Caco-2 (cell line): Measurements from ENCODE around the gene SLC16A11. TPM values are rescaled to one million over a fixed set of nuclear protein-coding genes. Genes with fewer than 3 reads are reported as not detected.
A peak's percentile ranks its signal among the peaks of the same experiment; 100 is the strongest.

Experiments
- BruUV-seq: library from RNA; stranded (reverse); fragments of 400-500 nt; replicated peaks from 2 replicates; lab custom pipeline; 2021; lab: Mats Ljungman, UMichigan
- CTCF ChIA-PET: fragments of 300-600 bp; sonication (Branson Sonifier 250); formaldehyde crosslinking; loops from one replicate; lab custom pipeline; 2022; ENCODE audit warnings: antibody characterized with exemption; lab: Charles Lee
- POLR2A ChIA-PET: fragments of 300-600 bp; sonication (Branson Sonifier 250); formaldehyde crosslinking; loops from one replicate; lab custom pipeline; 2022; ENCODE audit warnings: antibody characterized with exemption; lab: Charles Lee
- DNase-seq, 2 experiments: peaks; one replicate each; pipeline versions ENCODE4 v3.0.0 to v3.0.0-alpha.2; 2020 to 2022
- H3K27me3 ChIP-seq: replicated peaks from 2 replicates; pipeline ENCODE4 v1.6.0; 2011; ENCODE audit warnings: low read length; ENCODE audit not compliant: control insufficient read depth, insufficient read depth
- H3K36me3 ChIP-seq: 2 replicates; pipeline ENCODE4 v1.5.1; 2011; ENCODE audit warnings: low read length; ENCODE audit not compliant: control insufficient read depth, insufficient read depth
- H3K4me1 ChIP-seq: fragments of 250-450 bp; sonication (Bioruptor Pico); 2 replicates; pipeline ENCODE4 v1.5.1; 2020; ENCODE audit warnings: mild to moderate bottlenecking
- H3K4me3 ChIP-seq: 2 replicates; pipeline ENCODE4 v1.5.1; 2011; ENCODE audit warnings: low read depth, mild to moderate bottlenecking, control low read depth, low read length
- H3K9me3 ChIP-seq: fragments of 250-450 bp; sonication (Bioruptor Pico); 2 replicates; pipeline ENCODE4 v1.5.1; 2020; ENCODE audit warnings: mild to moderate bottlenecking, moderate library complexity
- H3K27ac Mint-ChIP-seq: one replicate; pipeline ENCODE4 v1.8.0; 2022; ENCODE audit warnings: mixed read lengths; ENCODE audit not compliant: unreplicated experiment
- H3K27me3 Mint-ChIP-seq: one replicate; pipeline ENCODE4 v1.8.0; 2022; ENCODE audit warnings: mixed read lengths; ENCODE audit not compliant: insufficient read depth, unreplicated experiment
- H3K36me3 Mint-ChIP-seq: one replicate; pipeline ENCODE4 v1.8.0; 2022; ENCODE audit warnings: mild to moderate bottlenecking, mixed read lengths; ENCODE audit not compliant: insufficient read depth, unreplicated experiment
- H3K4me1 Mint-ChIP-seq: one replicate; pipeline ENCODE4 v1.8.0; 2022; ENCODE audit warnings: low read depth, mixed read lengths; ENCODE audit not compliant: unreplicated experiment
- H3K4me3 Mint-ChIP-seq: one replicate; pipeline ENCODE4 v1.8.0; 2022; ENCODE audit warnings: mild to moderate bottlenecking, moderate library complexity, mixed read lengths; ENCODE audit not compliant: unreplicated experiment
- H3K9me3 Mint-ChIP-seq: one replicate; pipeline ENCODE4 v1.8.0; 2022; ENCODE audit warnings: mixed read lengths; ENCODE audit not compliant: unreplicated experiment
- intact Hi-C: fragments of 100-400 bp; cut with micrococcal nuclease; formaldehyde crosslinking; loops from one replicate; pipeline ENCODE4 v1.10.0; 2022; ENCODE audit not compliant: unreplicated experiment
- total RNA-seq: library from RNA; stranded (reverse); gene quantifications from 2 replicates; pipeline ENCODE4 v1.2.3, GENCODE V29; 2022
- TF ChIP-seq, protein P1 (sequence below), 2 experiments: fragments of 200-600 bp in 1 of 2; IDR thresholded peaks; 1 replicate in 1 of 2; 2 replicates in 1 of 2; pipeline versions ENCODE4 v1.5.1 to v1.8.0; 2011 to 2022; ENCODE audit warnings: antibody characterized with exemption in 1 of 2, control low read depth in 1 of 2, inconsistent platforms in 1 of 2, low read depth in 1 of 2, low read length in 1 of 2, mild to moderate bottlenecking in 1 of 2, moderate library complexity in 1 of 2; ENCODE audit not compliant: insufficient read depth in 1 of 2, severe bottlenecking in 1 of 2, unreplicated experiment in 1 of 2

Gene SLC16A11
- total RNA-seq, 1 experiment from 2014 or later, result 0.43 TPM

DNA sequence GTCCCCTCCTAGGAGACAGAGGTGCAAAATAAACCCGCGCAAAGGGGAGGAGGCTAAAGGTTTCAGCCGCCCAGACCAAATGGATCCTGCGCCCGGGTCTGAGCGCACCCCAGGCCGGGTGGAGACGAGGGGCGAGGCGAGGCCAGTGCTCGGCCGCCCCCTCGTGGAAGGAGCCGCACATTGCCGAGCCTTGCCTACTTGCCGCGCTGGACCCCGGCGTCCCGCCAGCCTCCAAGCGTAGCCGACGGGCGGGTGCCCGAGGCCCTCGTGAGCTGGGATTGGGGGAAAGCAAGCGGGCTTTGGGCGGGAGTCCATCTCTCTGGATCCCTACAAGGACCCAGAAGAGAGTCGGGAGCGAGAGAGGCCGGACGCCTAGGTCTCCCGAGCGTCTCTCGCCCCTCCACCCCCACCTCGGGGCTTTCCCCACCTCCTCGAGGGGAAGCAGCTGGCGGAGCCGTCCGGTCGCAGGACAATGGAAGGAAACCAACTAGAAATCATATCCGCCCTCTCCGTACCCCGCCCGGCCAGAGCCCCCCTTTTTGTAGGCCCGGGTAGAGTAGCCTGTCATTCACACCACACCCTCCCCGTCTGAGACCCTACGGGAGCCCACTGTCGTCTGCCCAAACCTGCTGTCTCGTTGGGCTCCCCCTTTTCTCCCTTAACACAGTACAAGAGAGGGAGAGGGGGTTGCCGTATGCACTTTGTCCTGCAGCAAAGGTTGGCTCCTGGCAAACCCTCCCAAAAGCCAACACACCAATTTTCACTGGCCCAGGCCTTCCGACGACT is 21.7 kb downstream of the SLC16A11 start:
- ChIA-PET POLR2A (no interaction called here), CTCF (interaction anchor here (0.7 to 1.1 kb wide), 3 partner anchors 23 to 111 kb away, joined by 3 to 4 read pairs (median 3); no protein-coding TSS in a partner anchor)
- no peaks in the 10 kb centered on the region for H3K4me1 Mint-ChIP-seq
- Histone ChIP-seq H3K4me3 (no peak overlapping the region; the same call in 1 of the 2 replicates), H3K9me3 (no peaks in the 10 kb centered on the region), H3K4me1 (no peaks in the 10 kb centered on the region), H3K36me3 (no peaks in the 10 kb centered on the region), H3K27me3 (no peaks in the 10 kb centered on the region)
- no peak overlapping the region for H3K27ac Mint-ChIP-seq
- H3K4me3 Mint-ChIP-seq, result peak overlapping the region; percentile 29
- H3K36me3 Mint-ChIP-seq, result peaks cover 5% of the 10 kb centered on the region
- TF ChIP-seq, protein P1, sequence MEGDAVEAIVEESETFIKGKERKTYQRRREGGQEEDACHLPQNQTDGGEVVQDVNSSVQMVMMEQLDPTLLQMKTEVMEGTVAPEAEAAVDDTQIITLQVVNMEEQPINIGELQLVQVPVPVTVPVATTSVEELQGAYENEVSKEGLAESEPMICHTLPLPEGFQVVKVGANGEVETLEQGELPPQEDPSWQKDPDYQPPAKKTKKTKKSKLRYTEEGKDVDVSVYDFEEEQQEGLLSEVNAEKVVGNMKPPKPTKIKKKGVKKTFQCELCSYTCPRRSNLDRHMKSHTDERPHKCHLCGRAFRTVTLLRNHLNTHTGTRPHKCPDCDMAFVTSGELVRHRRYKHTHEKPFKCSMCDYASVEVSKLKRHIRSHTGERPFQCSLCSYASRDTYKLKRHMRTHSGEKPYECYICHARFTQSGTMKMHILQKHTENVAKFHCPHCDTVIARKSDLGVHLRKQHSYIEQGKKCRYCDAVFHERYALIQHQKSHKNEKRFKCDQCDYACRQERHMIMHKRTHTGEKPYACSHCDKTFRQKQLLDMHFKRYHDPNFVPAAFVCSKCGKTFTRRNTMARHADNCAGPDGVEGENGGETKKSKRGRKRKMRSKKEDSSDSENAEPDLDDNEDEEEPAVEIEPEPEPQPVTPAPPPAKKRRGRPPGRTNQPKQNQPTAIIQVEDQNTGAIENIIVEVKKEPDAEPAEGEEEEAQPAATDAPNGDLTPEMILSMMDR (IDR thresholded peaks at IDR 0.05; ENCODE audit: insufficient read depth in 1 of 2, low read depth in 1 of 2, low read length in 1 of 2, severe bottlenecking in 1 of 2, unreplicated experiment in 1 of 2), result peak; percentile 44 to 67
- intact Hi-C loops, result no loop called here
- H3K27me3 Mint-ChIP-seq, result no peaks in the 10 kb centered on the region
- BruUV-seq, result no TSS peak
- DNase-seq, result peak in 1 of 2 experiments; percentile 64
- no peaks in the 10 kb centered on the region for H3K9me3 Mint-ChIP-seq

GRCh38 chr17:7020894-7021664 is 22.8 kb downstream of the SLC16A11 start:
- Mint-ChIP-seq H3K27ac (no peak overlapping the region), H3K4me1 (no peaks in the 10 kb centered on the region), H3K9me3 (no peaks in the 10 kb centered on the region), H3K4me3 (peak overlapping the region; percentile 29), H3K27me3 (no peaks in the 10 kb centered on the region), H3K36me3 (peaks cover 5% of the 10 kb centered on the region)
- BruUV-seq, result no TSS peak
- intact Hi-C loops, result no loop called here
- TF ChIP-seq, protein P1 (IDR thresholded peaks at IDR 0.05; ENCODE audit: insufficient read depth in 1 of 2, low read depth in 1 of 2, low read length in 1 of 2, severe bottlenecking in 1 of 2, unreplicated experiment in 1 of 2), result no peak
- ChIA-PET POLR2A (no interaction called here), CTCF (interaction anchor here (0.7 to 1.1 kb wide), 2 partner anchors 25 to 30 kb away, joined by 3 to 4 read pairs; no protein-coding TSS in a partner anchor)
- no peaks in the 10 kb centered on the region for H3K4me1 ChIP-seq
- H3K4me3 ChIP-seq, result no peak overlapping the region
- H3K9me3 ChIP-seq, result no peaks in the 10 kb centered on the region
- H3K36me3 ChIP-seq, result peaks cover 1% of the 10 kb centered on the region; the same call in 1 of the 2 replicates
- no peak for DNase-seq
- no peaks in the 10 kb centered on the region for H3K27me3 ChIP-seq

- Mint-ChIP-seq H3K27me3 (no peaks in the 10 kb centered on the region), H3K4me1 (no peaks in the 10 kb centered on the region), H3K36me3 (peaks cover 5% of the 10 kb centered on the region), H3K27ac (no peak overlapping the region), H3K9me3 (no peaks in the 10 kb centered on the region), H3K4me3 (no peak overlapping the region)
- ChIA-PET POLR2A (no interaction called here), CTCF (interaction anchor here (0.6 kb wide), 1 partner anchor 25 kb away, joined by 4 read pairs; no protein-coding TSS in a partner anchor)
- H3K27me3 ChIP-seq, result no peaks in the 10 kb centered on the region
- no TSS peak for BruUV-seq
- DNase-seq, result no peak
- H3K9me3 ChIP-seq, result no peaks in the 10 kb centered on the region
- H3K4me3 ChIP-seq, result no peak overlapping the region
- no peaks in the 10 kb centered on the region for H3K4me1 ChIP-seq
- peaks cover 1% of the 10 kb centered on the region; the same call in 1 of the 2 replicates for H3K36me3 ChIP-seq
- TF ChIP-seq, protein P1 (IDR thresholded peaks at IDR 0.05; ENCODE audit: insufficient read depth in 1 of 2, low read depth in 1 of 2, low read length in 1 of 2, severe bottlenecking in 1 of 2, unreplicated experiment in 1 of 2), result no peak
- intact Hi-C loops, result no loop called here
These were observed 23.9 kb downstream of the SLC16A11 start for GRCh38 chr17:7019839-7020519.
